ENCODE results near the gene RAB42. TPM values are rescaled to one million over a fixed set of nuclear protein-coding genes. Genes with fewer than 3 reads are reported as not detected.
A peak's percentile ranks its signal among the peaks of the same experiment; 100 is the strongest.
"Not testable (repeated sequence)": the region's sequence is repeated elsewhere in the genome, so short reads cannot be mapped to it uniquely, and the experiment has no call there.

The RAB42 gene
- total RNA-seq, 1 donor from 2014 or later = 5.1 TPM

GRCh38 chr1:28580722-28581530 is 11.1 kb upstream of the RAB42 start:
- Mint-ChIP-seq H3K36me3 (peaks cover 22% of the 10 kb centered on the region), H3K4me1 (peaks cover 25% of the 10 kb centered on the region), H3K27ac (peak overlapping the region; percentile 97), H3K27me3 (ENCODE audit: low read depth) (no peaks in the 10 kb centered on the region), H3K4me3 (peak overlapping the region; percentile 92), H3K9me3 (no peaks in the 10 kb centered on the region)
- DNase-seq (ENCODE audit: low spot score in 2 of 2, unreplicated experiment in 2 of 2) = no peak
- TF ChIP-seq, protein P1, sequence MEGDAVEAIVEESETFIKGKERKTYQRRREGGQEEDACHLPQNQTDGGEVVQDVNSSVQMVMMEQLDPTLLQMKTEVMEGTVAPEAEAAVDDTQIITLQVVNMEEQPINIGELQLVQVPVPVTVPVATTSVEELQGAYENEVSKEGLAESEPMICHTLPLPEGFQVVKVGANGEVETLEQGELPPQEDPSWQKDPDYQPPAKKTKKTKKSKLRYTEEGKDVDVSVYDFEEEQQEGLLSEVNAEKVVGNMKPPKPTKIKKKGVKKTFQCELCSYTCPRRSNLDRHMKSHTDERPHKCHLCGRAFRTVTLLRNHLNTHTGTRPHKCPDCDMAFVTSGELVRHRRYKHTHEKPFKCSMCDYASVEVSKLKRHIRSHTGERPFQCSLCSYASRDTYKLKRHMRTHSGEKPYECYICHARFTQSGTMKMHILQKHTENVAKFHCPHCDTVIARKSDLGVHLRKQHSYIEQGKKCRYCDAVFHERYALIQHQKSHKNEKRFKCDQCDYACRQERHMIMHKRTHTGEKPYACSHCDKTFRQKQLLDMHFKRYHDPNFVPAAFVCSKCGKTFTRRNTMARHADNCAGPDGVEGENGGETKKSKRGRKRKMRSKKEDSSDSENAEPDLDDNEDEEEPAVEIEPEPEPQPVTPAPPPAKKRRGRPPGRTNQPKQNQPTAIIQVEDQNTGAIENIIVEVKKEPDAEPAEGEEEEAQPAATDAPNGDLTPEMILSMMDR (IDR thresholded peaks at IDR 0.05; ENCODE audit: unreplicated experiment) = no peak

DNA sequence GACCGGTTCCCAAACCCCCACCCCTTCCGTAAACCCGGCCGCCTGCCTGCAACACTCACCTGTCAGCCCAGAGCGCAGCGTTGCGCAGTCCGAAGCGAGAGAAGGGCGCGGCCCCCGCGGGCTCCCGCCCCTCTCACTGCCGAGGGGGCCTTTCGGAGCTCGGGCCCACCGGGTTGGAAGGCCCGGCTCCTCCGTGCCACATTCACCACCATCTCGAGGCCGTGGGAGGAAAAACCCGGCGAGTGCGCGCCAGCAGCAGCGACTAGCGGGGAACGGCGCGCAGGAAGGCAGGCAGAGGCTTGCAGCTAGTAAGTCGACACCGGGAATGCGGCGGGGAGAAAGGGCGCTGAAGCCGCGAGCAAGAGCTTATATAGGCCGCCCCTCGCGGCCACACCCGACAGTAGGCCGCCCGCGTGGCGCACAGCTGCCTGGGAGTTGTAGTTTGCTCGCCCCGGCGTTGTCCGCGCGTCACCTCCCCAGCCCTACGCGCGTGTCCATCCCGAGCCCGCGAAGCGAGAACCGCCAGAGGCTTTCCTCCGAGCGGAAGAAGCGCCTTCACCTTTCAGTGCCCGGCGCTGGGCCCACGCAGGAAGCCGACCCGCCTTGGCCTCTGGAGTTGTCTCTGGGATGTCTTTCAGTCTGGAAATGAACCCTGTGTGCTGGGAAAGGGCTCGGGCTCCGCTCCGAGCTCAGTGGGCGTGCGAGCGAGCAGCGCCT is 10.4 kb upstream of the RAB42 start:
- Mint-ChIP-seq H3K4me3 (peak overlapping the region; percentile 92), H3K9me3 (no peaks in the 10 kb centered on the region), H3K36me3 (peaks cover 22% of the 10 kb centered on the region), H3K27me3 (ENCODE audit: low read depth) (no peaks in the 10 kb centered on the region), H3K27ac (peak overlapping the region; percentile 97), H3K4me1 (peaks cover 25% of the 10 kb centered on the region)
- peak; percentile 90 to 97 for DNase-seq (ENCODE audit: low spot score in 2 of 2, unreplicated experiment in 2 of 2)
- TF ChIP-seq, protein P1 (IDR thresholded peaks at IDR 0.05; ENCODE audit: unreplicated experiment) = no peak

DNA sequence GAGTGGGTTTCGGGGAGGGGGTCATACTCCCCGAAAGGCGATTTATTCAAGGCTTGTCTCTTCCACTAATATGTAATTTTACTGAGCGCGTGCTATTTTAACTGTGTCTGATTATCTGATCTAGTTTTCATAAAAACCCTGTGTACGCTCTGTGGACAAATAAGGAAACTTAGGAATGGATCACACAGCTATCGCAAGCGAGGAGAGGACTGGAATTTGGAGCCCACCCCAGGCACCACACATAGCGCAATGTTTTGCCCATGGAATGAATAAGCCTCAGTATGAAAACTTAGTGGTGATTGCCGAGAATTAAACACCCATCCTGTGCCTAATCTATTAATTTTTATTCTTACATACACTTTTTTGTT is 9.8 kb upstream of the RAB42 start:
- peak overlapping the region; percentile 97 for H3K27ac Mint-ChIP-seq
- H3K36me3 Mint-ChIP-seq = peaks cover 19% of the 10 kb centered on the region
- no peaks in the 10 kb centered on the region for H3K9me3 Mint-ChIP-seq
- no peaks in the 10 kb centered on the region for H3K27me3 Mint-ChIP-seq (ENCODE audit: low read depth)
- TF ChIP-seq, protein P1 (IDR thresholded peaks at IDR 0.05; ENCODE audit: unreplicated experiment) = no peak
- peaks cover 25% of the 10 kb centered on the region for H3K4me1 Mint-ChIP-seq
- H3K4me3 Mint-ChIP-seq = peak overlapping the region; percentile 92
- no peak for DNase-seq (ENCODE audit: low spot score in 2 of 2, unreplicated experiment in 2 of 2)

DNA sequence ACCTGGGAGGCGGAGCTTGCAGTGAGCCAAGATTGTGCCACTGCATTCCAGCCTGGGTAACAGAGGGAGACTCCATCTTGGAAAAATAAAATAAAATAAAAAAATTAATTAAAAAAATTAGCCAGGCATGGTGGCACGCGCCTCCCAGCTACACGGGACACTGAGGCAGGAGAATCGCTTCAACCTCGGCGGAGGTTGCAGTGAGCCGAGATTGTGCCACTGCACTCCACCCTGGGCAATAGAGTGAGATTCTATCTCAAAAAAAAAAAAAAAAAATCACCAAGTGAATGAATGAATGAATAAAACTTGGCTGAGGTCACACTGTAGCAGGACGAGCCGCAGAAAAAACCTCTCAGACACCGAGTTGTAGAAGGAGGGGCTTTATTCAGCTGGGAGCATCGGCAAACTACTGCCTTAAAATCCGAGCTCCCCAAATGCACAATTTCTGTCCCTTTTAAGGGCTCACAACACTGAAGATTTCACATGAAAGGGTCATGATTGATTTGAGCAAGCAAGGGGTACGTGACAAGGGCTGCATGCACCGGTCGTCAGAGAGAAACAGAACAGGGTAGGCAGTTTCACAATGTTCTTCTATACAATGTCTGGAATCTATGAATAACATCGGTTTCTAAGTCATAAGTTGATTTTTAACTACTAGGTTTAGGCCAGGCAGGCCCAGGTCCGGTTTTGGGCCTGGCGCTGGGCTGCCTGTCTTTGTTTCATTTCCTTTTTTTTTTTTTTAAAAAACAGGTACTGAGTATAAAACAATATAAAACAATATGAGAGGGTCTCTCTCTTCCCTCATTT is 5.3 kb upstream of the RAB42 start:
- H3K27me3 Mint-ChIP-seq (ENCODE audit: low read depth); H3K36me3 Mint-ChIP-seq; H3K4me1 Mint-ChIP-seq; H3K9me3 Mint-ChIP-seq; H3K4me3 Mint-ChIP-seq; H3K27ac Mint-ChIP-seq; DNase-seq (ENCODE audit: low spot score in 2 of 2, unreplicated experiment in 2 of 2): not testable (repeated sequence)

DNA sequence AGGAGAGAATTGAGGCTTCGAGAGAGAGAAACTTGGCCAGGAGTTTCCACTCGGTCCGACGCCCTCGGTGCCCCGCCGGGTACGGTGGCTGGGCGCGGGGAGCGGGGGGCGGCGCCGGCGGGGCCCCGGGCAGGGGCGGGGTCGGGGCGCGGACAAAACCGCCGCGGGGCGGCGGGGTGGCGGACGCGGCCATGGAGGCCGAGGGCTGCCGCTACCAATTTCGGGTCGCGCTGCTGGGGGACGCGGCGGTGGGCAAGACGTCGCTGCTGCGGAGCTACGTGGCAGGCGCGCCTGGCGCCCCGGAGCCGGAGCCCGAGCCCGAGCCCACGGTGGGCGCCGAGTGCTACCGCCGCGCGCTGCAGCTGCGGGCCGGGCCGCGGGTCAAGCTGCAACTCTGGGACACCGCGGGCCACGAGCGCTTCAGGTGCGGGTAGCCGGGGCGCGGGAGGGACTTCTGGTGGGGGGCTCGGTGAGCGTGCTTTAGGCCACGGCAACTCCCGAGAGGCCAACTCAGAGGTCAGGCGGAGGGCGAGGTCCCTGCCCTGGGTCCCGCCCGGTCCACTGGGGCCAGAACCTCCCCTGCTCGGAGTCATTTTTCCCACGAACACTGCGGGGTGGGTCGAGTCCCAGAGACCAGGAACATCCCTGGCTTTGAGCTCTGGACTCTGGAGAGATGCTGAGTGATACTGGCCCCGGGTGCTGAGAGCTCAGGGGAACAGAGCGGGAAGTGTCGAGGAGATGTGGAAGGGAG is 431 bp downstream of the RAB42 start:
- DNase-seq (ENCODE audit: low spot score in 2 of 2, unreplicated experiment in 2 of 2) = peak in 1 of 2 experiments; percentile 45
- H3K27ac Mint-ChIP-seq = peak overlapping the region; percentile 64
- no peaks in the 10 kb centered on the region for H3K36me3 Mint-ChIP-seq
- H3K4me1 Mint-ChIP-seq = peaks cover 5% of the 10 kb centered on the region
- TF ChIP-seq, protein P1 (IDR thresholded peaks at IDR 0.05; ENCODE audit: unreplicated experiment) = no peak
- peak overlapping the region; percentile 78 for H3K4me3 Mint-ChIP-seq
- peaks cover 3% of the 10 kb centered on the region for H3K27me3 Mint-ChIP-seq (ENCODE audit: low read depth)
- no peaks in the 10 kb centered on the region for H3K9me3 Mint-ChIP-seq

GRCh38 chr1:28593988-28594356 is 1.9 kb downstream of the RAB42 start:
- not testable (repeated sequence) for H3K9me3 Mint-ChIP-seq; DNase-seq (ENCODE audit: low spot score in 2 of 2, unreplicated experiment in 2 of 2); H3K36me3 Mint-ChIP-seq; H3K4me1 Mint-ChIP-seq; H3K4me3 Mint-ChIP-seq; H3K27me3 Mint-ChIP-seq (ENCODE audit: low read depth); H3K27ac Mint-ChIP-seq

DNA sequence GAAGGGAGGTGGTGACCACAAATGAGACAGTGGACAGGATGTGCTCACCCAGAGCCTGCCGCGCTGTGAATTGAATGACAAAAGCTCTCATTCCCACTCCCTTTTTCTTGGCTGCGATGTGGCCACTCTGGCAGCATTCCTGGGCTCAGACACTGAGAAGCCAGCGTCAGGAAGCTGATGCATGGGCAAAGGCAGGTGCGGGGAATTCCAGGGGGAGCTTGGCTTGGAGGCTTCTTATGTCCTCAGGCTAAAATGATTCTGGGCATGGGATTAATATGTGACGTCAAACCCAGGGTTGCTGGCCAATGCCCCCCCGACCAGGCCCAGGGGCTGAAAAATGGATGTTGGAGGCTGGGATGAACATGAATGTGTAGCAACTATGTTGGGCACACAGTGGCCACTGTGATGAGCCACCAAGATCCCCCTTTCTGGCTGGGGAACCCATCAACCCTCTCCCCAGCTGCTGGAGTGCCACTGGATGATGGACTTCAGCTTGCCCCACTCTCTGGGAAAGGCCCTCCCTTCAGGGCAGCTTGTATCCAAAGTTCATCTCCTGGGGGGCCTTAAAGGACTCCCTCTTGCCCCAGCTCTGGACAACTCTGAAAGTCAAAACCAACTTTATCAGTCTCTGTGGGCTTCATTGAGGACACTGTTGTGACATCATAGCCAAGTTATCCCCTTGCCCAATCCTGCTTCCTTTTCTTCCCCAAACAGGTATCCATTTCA is 2.8 kb downstream of the RAB42 start:
- not testable (repeated sequence) for H3K4me3 Mint-ChIP-seq, H3K4me1 Mint-ChIP-seq, H3K9me3 Mint-ChIP-seq

More for the DNA sequence above, 2.8 kb downstream of the RAB42 start:
- DNase-seq (ENCODE audit: low spot score in 2 of 2, unreplicated experiment in 2 of 2); H3K36me3 Mint-ChIP-seq; H3K27me3 Mint-ChIP-seq (ENCODE audit: low read depth); H3K27ac Mint-ChIP-seq: not testable (repeated sequence)
